K562 (cell line): Measurements from ENCODE around the gene TSR3. TPM values are rescaled to one million over a fixed set of nuclear protein-coding genes. Genes with fewer than 3 reads are reported as not detected.

ENCODE experiments used
- ARHGAP35 ChIP-seq: fragments of 450-650 bp; IDR thresholded peaks from 2 replicates; pipeline ENCODE4 v1.6.1; 2018; ENCODE audit not compliant: partially characterized antibody
- CHD4 ChIP-seq: fragments of 200-600 bp; sonication (generic); IDR thresholded peaks from 3 replicates; pipeline ENCODE4 v1.6.1; 2012; ENCODE audit warnings: low read depth, mild to moderate bottlenecking, mixed read lengths, low read length, inconsistent platforms; ENCODE audit not compliant: insufficient read depth, insufficient replicate concordance, poor library complexity, severe bottlenecking
- FOXK2 ChIP-seq, 2 experiments: fragments of 450-650 bp; IDR thresholded peaks in 1 of 2; conservative IDR thresholded peaks in 1 of 2; 2 replicates each; pipeline ENCODE4 v1.6.1; 2016; ENCODE audit warnings: low read depth in 2 of 2, mild to moderate bottlenecking in 1 of 2
- NONO ChIP-seq, 2 experiments: fragments of 200-400 bp in 1 of 2; fragments of 450-650 bp in 1 of 2; formaldehyde crosslinking in 1 of 2; IDR thresholded peaks; 2 replicates each; pipeline ENCODE4 v1.6.1; 2017; ENCODE audit warnings: low read depth in 2 of 2, mild to moderate bottlenecking in 2 of 2, moderate library complexity in 2 of 2, low read length in 1 of 2
- PCBP1 ChIP-seq: fragments of 200-400 bp; formaldehyde crosslinking; IDR thresholded peaks from 2 replicates; pipeline ENCODE4 v1.6.1; 2018; ENCODE audit warnings: mild to moderate bottlenecking, low read depth, low read length; ENCODE audit not compliant: poor library complexity, severe bottlenecking
- ZNF239 ChIP-seq: fragments of 250-450 bp; sonication (Bioruptor Pico); IDR thresholded peaks from 2 replicates; pipeline ENCODE4 v1.4.0; 2020; ENCODE audit warnings: mild to moderate bottlenecking
- ZNF24 ChIP-seq: fragments of 450-650 bp; IDR thresholded peaks from 2 replicates; pipeline ENCODE4 v1.6.1; 2016
- polyA plus RNA-seq, 8 experiments: library from polyadenylated mRNA; depleted of rRNA in 4 of 8; stranded (reverse) in 5 of 8; unstranded in 3 of 8; fragments of >200 nt; fragmentation: Nextera tagmentation in 2 of 8; fragmentation: Illumina TruSeq in 1 of 8; extraction: Ambion mirVana in 2 of 8; extraction: Trizol in 1 of 8; gene quantifications; 2 replicates each; pipeline versions ENCODE4 v1.2.1 to v1.2.3, GENCODE V29; 2011 to 2014; ENCODE audit warnings: inconsistent platforms in 1 of 8, missing spikeins in 1 of 8
- total RNA-seq, 7 experiments: library from RNA; depleted of rRNA in 6 of 7; stranded (reverse); fragments of >200 nt in 6 of 7; fragmentation: Illumina TruSeq in 2 of 7; extraction: Trizol in 2 of 7; gene quantifications; 2 replicates each; pipeline versions ENCODE4 v1.2.1 to v1.2.3, GENCODE V29; 2011 to 2021; ENCODE audit warnings: low replicate concordance in 1 of 7
- TF ChIP-seq, protein P1 (sequence below): fragments of 450-650 bp; IDR thresholded peaks from 2 replicates; pipeline ENCODE4 v1.6.1; 2016; ENCODE audit warnings: low read depth
- TF ChIP-seq, protein P2 (sequence below), 2 experiments: fragments of 450-650 bp; IDR thresholded peaks; 2 replicates each; pipeline ENCODE4 v1.6.1; 2016
- TF ChIP-seq, protein P3 (sequence below): fragments of 450-650 bp; IDR thresholded peaks from 2 replicates; pipeline ENCODE4 v1.6.1; 2016; ENCODE audit warnings: borderline replicate concordance
- TF ChIP-seq, protein P4 (sequence below), 2 experiments: IDR thresholded peaks; 2 replicates each; pipeline ENCODE4 v1.6.1; 2011; ENCODE audit warnings: borderline replicate concordance in 1 of 2, control low read depth in 1 of 2, low read depth in 1 of 2, low read length in 1 of 2, mild to moderate bottlenecking in 1 of 2, mixed read lengths in 1 of 2, moderate library complexity in 1 of 2; ENCODE audit not compliant: insufficient read depth in 1 of 2, insufficient read length in 1 of 2, poor library complexity in 1 of 2, severe bottlenecking in 1 of 2; ENCODE audit errors: extremely low read depth in 1 of 2

The TSR3 gene
- total and polyA plus RNA-seq, 9 of the 15 experiments (the other 6 are each of a cell fraction or from before 2014, with no cell fraction given), result 1.5 to 74.8 (median 16.5) TPM

DNA sequence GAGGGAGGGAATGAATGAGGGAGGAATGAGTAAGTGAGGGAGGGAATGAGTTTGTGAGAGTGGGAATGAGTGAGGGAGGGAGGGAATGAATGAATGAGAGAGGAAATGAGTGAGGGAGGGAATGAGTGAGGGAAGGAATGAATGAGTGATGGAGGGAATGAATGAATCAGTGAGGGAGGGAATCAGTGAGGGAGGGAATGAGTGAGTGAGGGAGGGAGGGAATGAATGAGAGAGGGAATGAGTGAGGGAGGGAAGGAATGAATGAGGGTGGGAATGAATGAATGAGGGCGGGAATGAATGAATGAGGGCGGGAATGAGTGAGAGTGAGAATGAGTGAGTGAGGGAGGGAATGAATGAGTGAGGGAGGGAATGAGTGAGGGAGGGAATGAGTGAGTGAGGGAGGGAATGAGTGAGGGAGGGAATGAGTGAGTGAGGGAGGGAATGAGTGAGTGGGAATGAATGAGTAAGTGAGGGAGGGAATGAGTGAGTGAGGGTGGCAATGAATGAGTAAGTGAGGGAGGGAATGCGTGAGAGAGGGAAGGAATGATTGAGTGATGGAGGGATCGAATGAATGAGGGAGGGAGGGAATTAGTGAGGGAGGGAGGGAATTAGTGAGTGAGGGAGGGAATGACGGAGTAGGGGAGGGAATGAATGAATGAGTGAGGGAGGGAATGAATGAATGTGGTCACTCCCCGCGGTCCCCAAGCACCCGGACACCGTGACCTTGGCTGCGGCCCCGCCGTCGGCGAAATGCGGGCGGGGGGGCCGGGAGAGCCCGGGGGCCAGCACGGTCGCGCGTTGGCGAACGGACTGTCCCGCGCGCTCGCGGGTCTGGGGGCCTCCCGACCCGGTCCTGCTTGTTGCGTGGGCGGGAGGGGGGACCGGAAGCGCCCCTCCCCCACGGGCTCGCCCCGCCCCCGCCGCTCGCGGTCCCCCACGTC lies 43.4 kb downstream of the TSR3 start (continued):
- TF ChIP-seq, protein P1, sequence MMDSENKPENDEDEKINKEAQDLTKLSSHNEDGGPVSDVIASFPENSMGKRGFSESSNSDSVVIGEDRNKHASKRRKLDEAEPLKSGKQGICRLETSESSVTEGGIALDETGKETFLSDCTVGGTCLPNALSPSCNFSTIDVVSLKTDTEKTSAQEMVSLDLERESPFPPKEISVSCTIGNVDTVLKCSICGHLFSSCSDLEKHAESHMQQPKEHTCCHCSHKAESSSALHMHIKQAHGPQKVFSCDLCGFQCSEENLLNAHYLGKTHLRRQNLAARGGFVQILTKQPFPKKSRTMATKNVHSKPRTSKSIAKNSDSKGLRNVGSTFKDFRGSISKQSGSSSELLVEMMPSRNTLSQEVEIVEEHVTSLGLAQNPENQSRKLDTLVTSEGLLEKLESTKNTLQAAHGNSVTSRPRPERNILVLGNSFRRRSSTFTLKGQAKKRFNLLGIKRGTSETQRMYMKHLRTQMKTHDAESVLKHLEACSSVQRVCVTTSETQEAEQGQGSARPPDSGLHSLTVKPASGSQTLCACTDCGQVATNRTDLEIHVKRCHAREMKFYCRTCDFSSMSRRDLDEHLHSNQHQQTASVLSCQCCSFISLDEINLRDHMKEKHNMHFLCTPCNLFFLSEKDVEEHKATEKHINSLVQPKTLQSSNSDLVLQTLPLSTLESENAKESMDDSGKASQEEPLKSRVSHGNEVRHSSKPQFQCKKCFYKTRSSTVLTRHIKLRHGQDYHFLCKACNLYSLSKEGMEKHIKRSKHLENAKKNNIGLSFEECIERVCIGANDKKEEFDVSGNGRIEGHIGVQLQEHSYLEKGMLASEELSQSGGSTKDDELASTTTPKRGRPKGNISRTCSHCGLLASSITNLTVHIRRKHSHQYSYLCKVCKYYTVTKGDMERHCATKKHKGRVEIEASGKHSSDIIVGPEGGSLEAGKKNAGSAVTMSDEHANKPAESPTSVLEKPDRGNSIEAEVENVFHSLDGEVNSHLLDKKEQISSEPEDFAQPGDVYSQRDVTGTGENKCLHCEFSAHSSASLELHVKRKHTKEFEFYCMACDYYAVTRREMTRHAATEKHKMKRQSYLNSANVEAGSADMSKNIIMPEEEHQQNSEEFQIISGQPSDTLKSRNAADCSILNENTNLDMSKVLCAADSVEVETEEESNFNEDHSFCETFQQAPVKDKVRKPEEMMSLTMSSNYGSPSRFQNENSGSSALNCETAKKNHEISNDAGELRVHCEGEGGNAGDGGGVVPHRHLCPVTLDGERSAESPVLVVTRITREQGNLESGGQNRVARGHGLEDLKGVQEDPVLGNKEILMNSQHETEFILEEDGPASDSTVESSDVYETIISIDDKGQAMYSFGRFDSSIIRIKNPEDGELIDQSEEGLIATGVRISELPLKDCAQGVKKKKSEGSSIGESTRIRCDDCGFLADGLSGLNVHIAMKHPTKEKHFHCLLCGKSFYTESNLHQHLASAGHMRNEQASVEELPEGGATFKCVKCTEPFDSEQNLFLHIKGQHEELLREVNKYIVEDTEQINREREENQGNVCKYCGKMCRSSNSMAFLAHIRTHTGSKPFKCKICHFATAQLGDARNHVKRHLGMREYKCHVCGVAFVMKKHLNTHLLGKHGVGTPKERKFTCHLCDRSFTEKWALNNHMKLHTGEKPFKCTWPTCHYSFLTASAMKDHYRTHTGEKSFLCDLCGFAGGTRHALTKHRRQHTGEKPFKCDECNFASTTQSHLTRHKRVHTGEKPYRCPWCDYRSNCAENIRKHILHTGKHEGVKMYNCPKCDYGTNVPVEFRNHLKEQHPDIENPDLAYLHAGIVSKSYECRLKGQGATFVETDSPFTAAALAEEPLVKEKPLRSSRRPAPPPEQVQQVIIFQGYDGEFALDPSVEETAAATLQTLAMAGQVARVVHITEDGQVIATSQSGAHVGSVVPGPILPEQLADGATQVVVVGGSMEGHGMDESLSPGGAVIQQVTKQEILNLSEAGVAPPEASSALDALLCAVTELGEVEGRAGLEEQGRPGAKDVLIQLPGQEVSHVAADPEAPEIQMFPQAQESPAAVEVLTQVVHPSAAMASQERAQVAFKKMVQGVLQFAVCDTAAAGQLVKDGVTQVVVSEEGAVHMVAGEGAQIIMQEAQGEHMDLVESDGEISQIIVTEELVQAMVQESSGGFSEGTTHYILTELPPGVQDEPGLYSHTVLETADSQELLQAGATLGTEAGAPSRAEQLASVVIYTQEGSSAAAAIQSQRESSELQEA, result 0 out of 2 replicates have a peak, but pooled peaks have one; percentile 20
- TF ChIP-seq, protein P2, sequence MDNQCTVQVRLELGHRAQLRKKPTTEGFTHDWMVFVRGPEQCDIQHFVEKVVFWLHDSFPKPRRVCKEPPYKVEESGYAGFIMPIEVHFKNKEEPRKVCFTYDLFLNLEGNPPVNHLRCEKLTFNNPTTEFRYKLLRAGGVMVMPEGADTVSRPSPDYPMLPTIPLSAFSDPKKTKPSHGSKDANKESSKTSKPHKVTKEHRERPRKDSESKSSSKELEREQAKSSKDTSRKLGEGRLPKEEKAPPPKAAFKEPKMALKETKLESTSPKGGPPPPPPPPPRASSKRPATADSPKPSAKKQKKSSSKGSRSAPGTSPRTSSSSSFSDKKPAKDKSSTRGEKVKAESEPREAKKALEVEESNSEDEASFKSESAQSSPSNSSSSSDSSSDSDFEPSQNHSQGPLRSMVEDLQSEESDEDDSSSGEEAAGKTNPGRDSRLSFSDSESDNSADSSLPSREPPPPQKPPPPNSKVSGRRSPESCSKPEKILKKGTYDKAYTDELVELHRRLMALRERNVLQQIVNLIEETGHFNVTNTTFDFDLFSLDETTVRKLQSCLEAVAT (IDR thresholded peaks at IDR 0.05), result peak; percentile 6 to 44; a peak in 3 of 4 replicates
- TF ChIP-seq ARHGAP35, result peak; percentile 78
- TF ChIP-seq, protein P3, sequence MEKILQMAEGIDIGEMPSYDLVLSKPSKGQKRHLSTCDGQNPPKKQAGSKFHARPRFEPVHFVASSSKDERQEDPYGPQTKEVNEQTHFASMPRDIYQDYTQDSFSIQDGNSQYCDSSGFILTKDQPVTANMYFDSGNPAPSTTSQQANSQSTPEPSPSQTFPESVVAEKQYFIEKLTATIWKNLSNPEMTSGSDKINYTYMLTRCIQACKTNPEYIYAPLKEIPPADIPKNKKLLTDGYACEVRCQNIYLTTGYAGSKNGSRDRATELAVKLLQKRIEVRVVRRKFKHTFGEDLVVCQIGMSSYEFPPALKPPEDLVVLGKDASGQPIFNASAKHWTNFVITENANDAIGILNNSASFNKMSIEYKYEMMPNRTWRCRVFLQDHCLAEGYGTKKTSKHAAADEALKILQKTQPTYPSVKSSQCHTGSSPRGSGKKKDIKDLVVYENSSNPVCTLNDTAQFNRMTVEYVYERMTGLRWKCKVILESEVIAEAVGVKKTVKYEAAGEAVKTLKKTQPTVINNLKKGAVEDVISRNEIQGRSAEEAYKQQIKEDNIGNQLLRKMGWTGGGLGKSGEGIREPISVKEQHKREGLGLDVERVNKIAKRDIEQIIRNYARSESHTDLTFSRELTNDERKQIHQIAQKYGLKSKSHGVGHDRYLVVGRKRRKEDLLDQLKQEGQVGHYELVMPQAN, result peak; percentile 64; the same call in 1 of the 2 replicates
- TF ChIP-seq CHD4, result peak; percentile 84
- peak; percentile 43 for TF ChIP-seq PCBP1
- TF ChIP-seq ZNF239 (CRISPR knock-in tag), result no peak
- TF ChIP-seq FOXK2 (conservative IDR thresholded peaks at IDR 0.05 in 1 of 2, IDR thresholded peaks at IDR 0.05 in 1 of 2; ENCODE audit: low read depth in 2 of 2), result peak; percentile 8 to 16; a peak in 1 of 4 replicates
- TF ChIP-seq, protein P4, sequence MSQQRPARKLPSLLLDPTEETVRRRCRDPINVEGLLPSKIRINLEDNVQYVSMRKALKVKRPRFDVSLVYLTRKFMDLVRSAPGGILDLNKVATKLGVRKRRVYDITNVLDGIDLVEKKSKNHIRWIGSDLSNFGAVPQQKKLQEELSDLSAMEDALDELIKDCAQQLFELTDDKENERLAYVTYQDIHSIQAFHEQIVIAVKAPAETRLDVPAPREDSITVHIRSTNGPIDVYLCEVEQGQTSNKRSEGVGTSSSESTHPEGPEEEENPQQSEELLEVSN (IDR thresholded peaks at IDR 0.05; ENCODE audit: borderline replicate concordance in 1 of 2, extremely low read depth in 1 of 2, insufficient read depth in 1 of 2, insufficient read length in 1 of 2, low read depth in 1 of 2, low read length in 1 of 2, poor library complexity in 1 of 2, severe bottlenecking in 1 of 2), result peak in 1 of 2 experiments; percentile 21
- TF ChIP-seq NONO (IDR thresholded peaks at IDR 0.05; ENCODE audit: low read depth in 2 of 2, low read length in 1 of 2), result peak in 1 of 2 experiments; percentile 69; a peak in 3 of 4 replicates
- TF ChIP-seq ZNF24, result peak; percentile 100
